ENCODE data around the gene PROM1. TPM values are rescaled to one million over a fixed set of nuclear protein-coding genes. Genes with fewer than 3 reads are reported as not detected.

The PROM1 gene
- total RNA-seq, 2 experiments from 2014 or later = not detected

DNA sequence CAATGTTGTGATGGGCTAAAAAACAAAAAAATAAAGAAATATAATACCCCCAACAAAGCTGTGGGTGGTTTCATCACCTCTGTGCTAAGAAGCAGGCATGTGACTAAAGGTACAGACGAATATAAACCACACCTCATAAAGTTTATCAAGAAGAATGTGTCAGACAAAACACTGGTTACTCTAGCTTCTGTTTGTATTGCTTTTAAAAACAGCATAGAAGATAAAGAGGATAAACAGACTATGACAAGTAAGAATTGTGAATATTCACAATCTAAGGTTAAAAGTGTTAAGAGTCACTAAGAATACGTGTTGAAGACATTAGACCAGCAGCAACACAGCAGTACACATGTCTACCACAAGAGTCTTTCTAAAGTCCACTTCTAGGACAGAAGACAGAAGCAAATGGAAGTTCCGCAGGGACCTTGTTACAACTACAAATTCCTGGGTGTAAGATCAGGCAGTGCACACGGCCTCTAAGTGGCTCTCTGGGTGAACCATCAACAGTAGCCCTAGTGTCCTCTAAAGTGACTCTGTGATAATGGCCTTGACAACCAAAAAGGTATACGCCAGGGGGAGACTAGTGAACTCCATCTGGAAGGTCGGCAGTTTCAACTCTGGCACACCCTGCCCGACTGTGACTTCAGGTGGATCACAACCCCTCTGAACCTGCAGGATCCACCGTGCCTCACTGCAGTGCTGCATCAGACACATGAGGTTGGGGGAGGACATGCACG is 112.6 kb downstream of the PROM1 start:
- no peaks in the 10 kb centered on the region for H3K36me3 Mint-ChIP-seq (ENCODE audit: low read depth)
- H3K27ac Mint-ChIP-seq = no peak overlapping the region
- no peak for DNase-seq
- H3K9me3 Mint-ChIP-seq = no peaks in the 10 kb centered on the region
- H3K27me3 Mint-ChIP-seq = peaks cover 26% of the 10 kb centered on the region
- H3K4me3 Mint-ChIP-seq = no peak overlapping the region
- CTCF ChIA-PET = interaction anchor here (1.2 kb wide), 1 partner anchor 15 kb away, joined by 5 read pairs; no protein-coding TSS in a partner anchor
- POLR2A ChIA-PET = no interaction called here
- H3K4me1 Mint-ChIP-seq = no peaks in the 10 kb centered on the region

- DNase-seq = no peak
- H3K4me1 Mint-ChIP-seq = peaks cover 4% of the 10 kb centered on the region
- CTCF ChIA-PET = no interaction called here
- H3K9me3 Mint-ChIP-seq = no peaks in the 10 kb centered on the region
- POLR2A ChIA-PET = no interaction called here
- no peaks in the 10 kb centered on the region for H3K36me3 Mint-ChIP-seq (ENCODE audit: low read depth)
- H3K27me3 Mint-ChIP-seq = peaks cover 24% of the 10 kb centered on the region
- no peak overlapping the region for H3K4me3 Mint-ChIP-seq
- no peak overlapping the region for H3K27ac Mint-ChIP-seq
Measured at GRCh38 chr4:15968551-15969300, 115.1 kb downstream of the PROM1 start.

DNA sequence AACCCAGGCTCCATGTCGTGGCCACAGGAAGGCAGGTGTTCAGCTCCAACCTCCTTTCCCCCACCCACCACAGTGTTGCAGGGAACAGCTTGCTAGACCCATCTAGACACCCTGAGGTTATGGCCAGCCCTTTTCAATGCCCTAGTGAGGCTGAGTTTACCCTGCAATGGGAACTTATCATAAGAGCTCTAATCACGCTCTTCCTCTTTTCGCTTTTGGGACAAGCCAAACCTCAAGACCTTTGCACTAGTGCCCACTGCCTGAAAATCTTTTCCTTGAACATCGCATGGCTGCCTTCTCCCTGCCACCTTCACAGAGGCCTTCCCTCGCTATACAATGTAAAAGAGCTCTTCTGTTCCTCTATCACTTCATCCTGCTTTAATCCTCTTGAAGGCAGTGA is 118.5 kb downstream of the PROM1 start:
- peaks cover 25% of the 10 kb centered on the region for H3K27me3 Mint-ChIP-seq
- H3K4me3 Mint-ChIP-seq = no peak overlapping the region
- peaks cover 18% of the 10 kb centered on the region for H3K4me1 Mint-ChIP-seq
- no peaks in the 10 kb centered on the region for H3K9me3 Mint-ChIP-seq
- DNase-seq = no peak
- no peak overlapping the region for H3K27ac Mint-ChIP-seq
- ChIA-PET CTCF (no interaction called here), POLR2A (no interaction called here)
- no peaks in the 10 kb centered on the region for H3K36me3 Mint-ChIP-seq (ENCODE audit: low read depth)

DNA sequence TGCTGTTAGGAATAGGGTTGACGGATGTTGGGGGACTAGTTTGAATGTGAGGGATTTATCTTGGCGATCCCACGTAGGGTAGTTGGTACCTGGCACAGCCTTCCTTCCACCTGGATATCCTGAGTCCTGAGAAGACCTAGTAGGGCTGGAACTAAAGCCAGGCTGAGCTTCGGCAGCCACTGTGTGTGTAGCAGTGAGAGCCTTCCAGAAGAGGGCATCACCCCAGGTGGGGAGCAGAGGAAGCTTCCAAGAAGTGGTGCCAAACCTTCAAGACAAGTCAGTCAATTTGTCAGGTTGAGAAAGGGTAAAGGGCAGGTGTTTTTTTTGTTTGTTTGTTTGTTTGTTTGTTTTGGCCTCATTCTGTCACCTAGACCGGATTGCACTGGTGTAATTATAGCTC is 119.7 kb downstream of the PROM1 start:
- ChIA-PET CTCF (interaction anchor here (1.3 to 1.5 kb wide), 3 partner anchors 37 to 235 kb away, joined by 3 to 5 read pairs (median 3); no protein-coding TSS in a partner anchor), POLR2A (no interaction called here)
- peaks cover 28% of the 10 kb centered on the region for H3K27me3 Mint-ChIP-seq
- no peak overlapping the region for H3K27ac Mint-ChIP-seq
- no peaks in the 10 kb centered on the region for H3K36me3 Mint-ChIP-seq (ENCODE audit: low read depth)
- no peaks in the 10 kb centered on the region for H3K9me3 Mint-ChIP-seq
- no peak overlapping the region for H3K4me3 Mint-ChIP-seq
- no peak for DNase-seq
- H3K4me1 Mint-ChIP-seq = peaks cover 18% of the 10 kb centered on the region

- peaks cover 18% of the 10 kb centered on the region for H3K4me1 Mint-ChIP-seq
- no peak overlapping the region for H3K27ac Mint-ChIP-seq
- H3K36me3 Mint-ChIP-seq (ENCODE audit: low read depth) = no peaks in the 10 kb centered on the region
- peak; percentile 46 for DNase-seq
- CTCF ChIA-PET = interaction anchor here (0.8 to 1.5 kb wide), 4 partner anchors 37 to 301 kb away, joined by 3 to 5 read pairs (median 3); no protein-coding TSS in a partner anchor
- H3K27me3 Mint-ChIP-seq = peaks cover 28% of the 10 kb centered on the region
- POLR2A ChIA-PET = no interaction called here
- H3K4me3 Mint-ChIP-seq = no peak overlapping the region
- no peaks in the 10 kb centered on the region for H3K9me3 Mint-ChIP-seq
Measured at GRCh38 chr4:15963576-15963975, 120.2 kb downstream of the PROM1 start.

GRCh38 chr4:15963001-15963451 is 120.8 kb downstream of the PROM1 start, which contains the start of gene FGFBP2:
FGFBP2 (minus strand) TSS chr4:15963175; CDS start chr4:15963129, 46 bp downstream.
- H3K27ac Mint-ChIP-seq = no peak within 1 kb of the TSS
- ChIA-PET CTCF (interaction anchor here (0.8 to 1.5 kb wide), 5 partner anchors 38 to 302 kb away, joined by 3 to 5 read pairs (median 3); no protein-coding TSS in a partner anchor), POLR2A (no interaction called here)
- H3K4me1 Mint-ChIP-seq = peaks cover 18% of the 10 kb centered on the region
- peak within 1 kb of the TSS; percentile 27 for H3K4me3 Mint-ChIP-seq
- H3K9me3 Mint-ChIP-seq = no peaks in the 10 kb centered on the region
- H3K27me3 Mint-ChIP-seq = peaks cover 23% of the 10 kb centered on the region
- peak; percentile 57 for DNase-seq
- H3K36me3 Mint-ChIP-seq (ENCODE audit: low read depth) = no peaks in the 10 kb centered on the region

DNA sequence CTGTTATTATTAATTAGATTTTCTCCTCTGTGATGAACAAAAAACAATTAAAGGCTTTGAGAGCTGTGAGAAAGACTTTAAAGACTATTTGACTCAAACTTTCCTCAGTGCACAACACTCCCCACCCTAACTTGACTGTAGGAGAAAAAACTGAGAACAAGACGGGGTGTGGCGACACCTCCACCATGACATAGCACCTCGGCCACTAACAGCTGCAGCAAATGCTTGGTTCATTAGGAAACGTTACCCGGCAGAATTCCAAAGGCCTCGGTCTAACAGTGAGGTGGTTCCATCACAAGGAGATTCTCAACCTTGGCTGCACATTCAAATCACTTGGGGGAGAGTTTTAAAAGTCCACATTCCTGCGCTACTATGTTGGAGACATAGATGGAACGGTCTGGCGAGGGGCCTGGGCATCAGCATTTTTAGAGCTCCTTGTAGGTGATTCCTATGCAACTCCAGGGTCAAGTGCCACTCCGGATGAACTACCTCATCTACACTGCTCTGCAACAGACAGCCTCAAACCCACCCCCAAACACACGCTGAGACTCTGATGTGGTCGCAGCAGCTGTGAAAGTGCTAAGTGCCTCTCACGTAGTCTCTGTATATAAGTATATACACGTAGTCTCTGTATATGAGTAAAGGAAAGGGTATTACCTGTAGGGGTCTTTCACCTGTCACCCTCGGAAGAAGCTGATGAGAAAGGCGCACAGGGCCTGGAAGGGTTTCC is 121.9 kb downstream of the PROM1 start:
- Mint-ChIP-seq H3K36me3 (ENCODE audit: low read depth) (no peaks in the 10 kb centered on the region), H3K9me3 (no peaks in the 10 kb centered on the region), H3K4me3 (no peak overlapping the region), H3K27ac (no peak overlapping the region), H3K27me3 (peaks cover 17% of the 10 kb centered on the region), H3K4me1 (peaks cover 18% of the 10 kb centered on the region)
- no peak for DNase-seq
- ChIA-PET POLR2A (no interaction called here), CTCF (interaction anchor here (1.0 to 1.4 kb wide), 2 partner anchors 40 to 79 kb away, joined by 3 read pairs; no protein-coding TSS in a partner anchor)

DNA sequence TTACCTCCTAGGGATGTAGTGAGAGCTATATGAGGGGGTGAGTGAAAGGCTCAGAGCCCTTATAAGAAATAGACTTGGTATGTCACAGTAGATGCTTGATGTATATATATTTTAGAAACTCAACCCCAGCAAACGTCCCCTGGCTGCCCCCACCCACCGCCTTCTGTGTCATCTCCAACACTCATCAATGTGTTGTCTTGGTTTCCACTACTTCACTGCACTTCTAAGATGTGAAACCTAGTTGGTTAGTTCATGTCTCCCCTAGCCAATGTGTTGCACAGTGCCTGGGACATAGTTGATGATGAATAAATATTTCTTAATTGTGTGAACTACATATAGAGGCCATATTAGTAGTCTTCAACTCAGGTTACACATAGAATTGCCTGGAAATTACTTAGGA is 125.3 kb downstream of the PROM1 start:
- POLR2A ChIA-PET = no interaction called here
- Mint-ChIP-seq H3K36me3 (ENCODE audit: low read depth) (no peaks in the 10 kb centered on the region), H3K4me1 (peaks cover 15% of the 10 kb centered on the region), H3K27me3 (peaks cover 24% of the 10 kb centered on the region), H3K9me3 (no peaks in the 10 kb centered on the region), H3K4me3 (no peak overlapping the region), H3K27ac (no peak overlapping the region)
- CTCF ChIA-PET = interaction anchor here (0.6 to 1.1 kb wide), 3 partner anchors 42 to 727 kb away, joined by 3 read pairs; no protein-coding TSS in a partner anchor
- no peak for DNase-seq

- no peaks in the 10 kb centered on the region for H3K9me3 Mint-ChIP-seq
- H3K27ac Mint-ChIP-seq = no peak overlapping the region
- H3K36me3 Mint-ChIP-seq (ENCODE audit: low read depth) = no peaks in the 10 kb centered on the region
- H3K27me3 Mint-ChIP-seq = peaks cover 24% of the 10 kb centered on the region
- ChIA-PET CTCF (interaction anchor here (0.8 to 2.1 kb wide), 20 partner anchors 14 to 955 kb away, joined by 3 to 32 read pairs (median 5); no protein-coding TSS in a partner anchor), POLR2A (interaction anchor here (1.3 kb wide), 1 partner anchor 74 kb away, joined by 4 read pairs; no protein-coding TSS in a partner anchor)
- DNase-seq = peak; percentile 84
- peaks cover 2% of the 10 kb centered on the region for H3K4me1 Mint-ChIP-seq
- no peak overlapping the region for H3K4me3 Mint-ChIP-seq
Measured at GRCh38 chr4:15956179-15956850, 127.5 kb downstream of the PROM1 start.

- H3K36me3 Mint-ChIP-seq (ENCODE audit: low read depth) = no peaks in the 10 kb centered on the region
- H3K4me3 Mint-ChIP-seq = no peak overlapping the region
- no peak overlapping the region for H3K27ac Mint-ChIP-seq
- POLR2A ChIA-PET = interaction anchor here (1.3 kb wide), 1 partner anchor 73 kb away, joined by 4 read pairs; no protein-coding TSS in a partner anchor
- CTCF ChIA-PET = interaction anchor here (0.6 to 2.1 kb wide), 21 partner anchors 15 to 954 kb away, joined by 3 to 32 read pairs (median 5); no protein-coding TSS in a partner anchor
- no peak for DNase-seq
- peaks cover 22% of the 10 kb centered on the region for H3K27me3 Mint-ChIP-seq
- H3K9me3 Mint-ChIP-seq = no peaks in the 10 kb centered on the region
- H3K4me1 Mint-ChIP-seq = peaks cover 2% of the 10 kb centered on the region
Measured at GRCh38 chr4:15955670-15956069, 128.2 kb downstream of the PROM1 start.

- H3K4me3 Mint-ChIP-seq = no peak overlapping the region
- peaks cover 2% of the 10 kb centered on the region for H3K4me1 Mint-ChIP-seq
- CTCF ChIA-PET = interaction anchor here (2.2 kb wide), 1 partner anchor 148 kb away, joined by 9 read pairs; no protein-coding TSS in a partner anchor
- POLR2A ChIA-PET = no interaction called here
- no peaks in the 10 kb centered on the region for H3K9me3 Mint-ChIP-seq
- H3K27me3 Mint-ChIP-seq = peaks cover 18% of the 10 kb centered on the region
- no peak for DNase-seq
- no peak overlapping the region for H3K27ac Mint-ChIP-seq
- no peaks in the 10 kb centered on the region for H3K36me3 Mint-ChIP-seq (ENCODE audit: low read depth)
Measured at GRCh38 chr4:15953625-15954024, 130.2 kb downstream of the PROM1 start.

GRCh38 chr4:15951781-15952180 is 132.0 kb downstream of the PROM1 start:
- no peak overlapping the region for H3K27ac Mint-ChIP-seq
- ChIA-PET CTCF (interaction anchor here (0.6 to 2.2 kb wide), 4 partner anchors 50 to 231 kb away, joined by 3 to 9 read pairs (median 4); no protein-coding TSS in a partner anchor), POLR2A (no interaction called here)
- DNase-seq = no peak
- no peak overlapping the region for H3K4me3 Mint-ChIP-seq
- H3K36me3 Mint-ChIP-seq (ENCODE audit: low read depth) = no peaks in the 10 kb centered on the region
- peaks cover 2% of the 10 kb centered on the region for H3K4me1 Mint-ChIP-seq
- H3K9me3 Mint-ChIP-seq = no peaks in the 10 kb centered on the region
- H3K27me3 Mint-ChIP-seq = peaks cover 17% of the 10 kb centered on the region
